NCI-H526 (cell line): ENCODE results near the gene SRSF4.
"Not testable (repeated sequence)": the region's sequence is repeated elsewhere in the genome, so short reads cannot be mapped to it uniquely, and the experiment has no call there.

Source experiments
- DNase-seq, 2 experiments: peaks; one replicate each; lab custom pipeline; 2025; lab: John Stamatoyannopoulos, UW

The SRSF4 gene

DNA sequence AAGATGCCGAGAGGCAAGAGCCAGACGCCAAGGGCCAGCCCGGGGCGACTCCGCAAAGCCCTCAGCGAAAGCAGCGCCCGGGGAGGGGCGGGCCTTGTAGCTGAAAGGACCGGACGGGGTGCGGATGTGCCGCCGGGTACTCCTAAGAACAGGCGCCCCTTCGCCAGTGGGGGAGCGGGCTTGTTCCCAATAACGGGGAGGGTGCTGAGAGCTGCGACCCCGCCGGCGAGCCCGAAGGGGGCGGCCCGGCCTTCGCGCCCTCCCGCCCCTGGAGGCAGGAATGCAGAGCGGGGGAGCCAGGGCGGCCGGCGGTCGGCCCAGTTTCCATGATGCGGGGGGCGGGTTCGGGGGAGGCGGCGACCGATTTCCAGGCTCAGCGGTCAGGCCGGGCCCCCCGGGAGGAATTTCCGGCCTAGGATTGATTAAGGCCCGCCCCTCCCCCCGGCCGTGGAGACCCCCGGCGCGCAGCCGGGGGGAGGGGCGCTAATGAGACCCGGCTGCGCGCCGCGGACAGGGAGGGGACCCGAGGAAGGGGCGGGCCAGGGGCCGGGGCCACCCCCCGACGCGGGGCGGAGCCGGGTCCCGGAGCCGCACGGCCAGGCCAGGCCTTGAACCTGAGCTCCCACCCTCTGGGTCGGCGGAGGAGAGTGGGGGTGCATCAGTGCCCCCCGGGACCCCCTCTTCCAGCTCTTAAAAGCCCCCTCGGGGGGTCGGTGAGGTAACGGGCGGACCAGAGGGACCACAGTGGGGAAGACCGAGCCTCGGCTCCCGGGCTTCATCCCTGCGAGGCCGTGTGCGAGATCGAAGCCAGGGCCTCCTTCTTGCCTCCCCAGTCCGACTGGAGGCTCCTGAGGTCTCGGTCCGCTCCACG lies 57.1 kb downstream of the SRSF4 start:
- peak in 1 of 2 experiments; percentile 78 for DNase-seq

DNA sequence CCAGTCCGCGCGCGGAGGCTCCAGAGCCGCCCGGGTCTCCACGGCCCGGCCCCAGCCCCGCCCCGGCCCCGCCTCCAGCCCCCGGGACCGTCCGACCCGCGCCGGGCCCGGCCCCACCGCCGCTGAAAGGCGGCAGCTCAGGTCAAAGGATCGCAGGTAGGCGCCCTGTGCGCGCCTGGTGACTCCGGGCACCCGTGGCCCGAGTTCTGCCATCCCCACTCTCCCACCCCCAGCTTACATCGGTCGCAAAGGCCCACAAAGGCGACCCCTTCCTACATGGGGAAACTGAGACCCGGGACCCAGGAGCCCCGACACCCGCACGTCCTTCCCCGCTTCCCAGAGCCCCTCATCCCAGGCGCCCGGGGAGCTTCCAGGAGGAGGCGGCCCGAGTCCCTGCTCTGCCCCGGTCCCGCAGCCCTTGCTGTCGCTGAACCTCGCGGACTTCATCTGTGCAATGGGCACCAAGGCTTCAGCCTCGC lies 57.8 kb downstream of the SRSF4 start, which contains the start of gene TMEM200B:
Gene TMEM200B, minus strand, starts transcription at position 17 of the 479 bp plus-strand sequence. CDS start 2,075 bp downstream, outside the sequence.
- DNase-seq, result peak in 1 of 2 experiments; percentile 47

DNA sequence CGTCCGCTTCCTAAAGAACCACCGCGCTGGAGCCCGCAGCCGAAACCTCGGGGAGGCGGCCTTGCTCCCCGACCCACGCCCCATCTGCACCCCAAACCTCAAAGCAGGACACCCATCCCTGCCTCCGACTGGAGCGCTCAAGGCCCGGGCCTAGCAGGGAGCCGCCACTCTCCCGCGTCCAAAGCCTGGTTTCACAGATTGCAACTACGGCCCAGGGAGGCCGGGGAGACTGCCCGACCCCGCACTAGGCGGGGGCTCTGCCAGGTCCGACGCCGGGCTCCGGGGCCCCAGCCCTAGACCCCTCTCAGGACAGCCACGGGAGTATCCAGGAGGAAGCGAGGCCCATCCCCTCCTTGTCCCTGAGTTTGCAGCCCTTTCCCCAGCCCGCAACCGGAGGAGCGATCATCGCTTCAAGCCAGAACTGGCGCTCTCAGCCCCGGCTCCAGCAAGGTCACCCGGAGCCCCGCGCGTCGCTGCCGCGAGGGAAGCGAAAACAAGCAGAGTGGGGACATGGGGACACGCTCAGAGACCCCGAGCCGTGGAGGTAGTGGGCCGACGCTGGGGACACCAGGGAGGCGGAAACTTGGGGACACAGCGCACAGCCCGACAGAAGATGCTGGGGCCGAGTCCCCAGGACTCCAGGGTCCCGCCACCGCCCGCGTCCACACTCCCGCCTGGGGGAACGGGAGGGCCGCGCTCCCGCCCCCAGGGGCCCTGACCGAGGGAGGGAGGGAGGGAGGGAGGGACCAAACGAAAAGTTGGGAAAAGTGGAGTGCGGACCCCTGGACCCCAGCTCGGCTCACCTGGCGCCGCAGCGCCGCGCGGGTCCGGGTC lies 58.4 kb downstream of the SRSF4 start:
- peak in 1 of 2 experiments; percentile 64 for DNase-seq

- no peak for DNase-seq
These were observed 59.0 kb downstream of the SRSF4 start for GRCh38 chr1:29122682-29123052.

DNA sequence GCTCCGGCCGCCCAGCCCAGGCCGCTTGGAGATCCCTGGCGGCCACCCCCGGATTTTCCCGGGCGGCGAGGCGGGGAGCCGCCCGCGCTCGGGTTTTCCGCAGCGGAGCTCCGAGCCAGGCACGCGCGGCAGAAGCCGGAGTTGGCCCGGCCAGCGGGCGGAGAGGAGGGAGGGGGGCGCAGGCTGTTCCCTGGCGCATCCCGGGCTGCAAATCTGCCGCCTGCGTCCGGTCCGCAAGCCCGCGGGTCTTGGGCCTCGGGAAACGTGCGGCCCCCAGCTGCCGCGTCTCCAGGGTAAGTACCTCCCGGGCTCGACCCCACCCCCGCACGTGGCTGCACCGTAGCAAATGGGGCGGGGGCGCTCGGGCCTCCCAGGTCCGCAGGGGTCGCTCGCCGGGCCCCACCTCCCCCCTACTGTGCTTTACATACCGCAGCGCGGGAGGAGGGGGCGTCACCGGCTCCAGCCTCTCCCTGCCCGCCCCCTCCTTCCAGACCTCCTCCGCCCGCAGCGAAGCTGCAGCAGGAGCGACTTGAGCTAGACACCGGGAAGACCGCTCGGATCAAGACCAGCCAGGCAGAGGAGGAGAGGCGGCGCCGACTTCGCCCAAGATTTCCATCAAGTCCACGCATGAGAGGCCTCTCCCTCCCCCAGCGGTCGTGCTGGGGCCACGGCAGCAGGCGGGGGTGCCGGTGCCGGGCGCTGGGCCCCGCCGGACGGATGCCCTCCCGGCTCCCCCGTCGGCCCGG lies 59.6 kb downstream of the SRSF4 start:
- peak in 1 of 2 experiments; percentile 56 for DNase-seq

DNA sequence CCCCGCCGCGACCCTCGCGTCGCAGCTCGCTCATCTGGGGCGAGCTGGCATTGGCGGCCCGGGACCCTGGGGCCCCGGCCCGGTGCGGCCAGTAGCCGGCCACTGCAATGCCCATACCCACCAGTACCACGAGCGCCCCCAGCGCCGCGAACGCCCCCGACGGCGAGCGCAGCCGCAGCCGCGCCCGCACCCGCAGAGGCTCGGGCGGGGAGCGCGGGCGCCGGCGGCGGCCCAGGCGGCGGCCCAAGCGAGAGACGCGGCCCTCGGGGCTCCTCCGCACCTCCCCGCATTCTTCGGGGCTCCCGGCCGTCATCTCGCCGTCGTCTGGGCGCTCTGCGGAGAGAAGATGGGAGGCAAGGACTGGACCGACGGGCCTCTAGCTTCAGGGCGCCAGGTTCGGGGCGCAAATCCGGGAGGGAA lies 60.2 kb downstream of the SRSF4 start:
- DNase-seq, result peak in 1 of 2 experiments; percentile 56

GRCh38 chr1:29120947-29121485 lies 60.7 kb downstream of the SRSF4 start:
- peak in 1 of 2 experiments; percentile 73 for DNase-seq

DNA sequence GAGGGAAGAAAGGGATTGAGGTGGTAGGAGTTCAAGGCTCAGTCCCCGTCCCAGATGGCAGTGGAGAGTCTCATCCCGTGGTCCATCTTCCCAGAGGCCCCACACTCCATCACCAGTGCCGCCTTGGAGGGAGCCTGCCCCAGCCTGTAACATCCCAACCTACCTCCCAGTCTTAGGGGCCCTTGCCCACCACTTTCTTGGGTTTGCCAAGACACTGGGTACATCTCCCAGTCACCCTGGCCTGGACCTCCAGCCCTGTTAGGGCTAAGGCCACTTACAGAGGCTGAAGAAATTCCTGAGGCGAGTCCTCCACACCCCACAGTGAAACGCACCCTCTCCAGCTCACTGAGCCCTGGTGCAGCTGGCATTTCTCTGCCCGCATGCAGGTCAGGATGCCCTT lies 61.3 kb downstream of the SRSF4 start:
- no peak for DNase-seq

DNA sequence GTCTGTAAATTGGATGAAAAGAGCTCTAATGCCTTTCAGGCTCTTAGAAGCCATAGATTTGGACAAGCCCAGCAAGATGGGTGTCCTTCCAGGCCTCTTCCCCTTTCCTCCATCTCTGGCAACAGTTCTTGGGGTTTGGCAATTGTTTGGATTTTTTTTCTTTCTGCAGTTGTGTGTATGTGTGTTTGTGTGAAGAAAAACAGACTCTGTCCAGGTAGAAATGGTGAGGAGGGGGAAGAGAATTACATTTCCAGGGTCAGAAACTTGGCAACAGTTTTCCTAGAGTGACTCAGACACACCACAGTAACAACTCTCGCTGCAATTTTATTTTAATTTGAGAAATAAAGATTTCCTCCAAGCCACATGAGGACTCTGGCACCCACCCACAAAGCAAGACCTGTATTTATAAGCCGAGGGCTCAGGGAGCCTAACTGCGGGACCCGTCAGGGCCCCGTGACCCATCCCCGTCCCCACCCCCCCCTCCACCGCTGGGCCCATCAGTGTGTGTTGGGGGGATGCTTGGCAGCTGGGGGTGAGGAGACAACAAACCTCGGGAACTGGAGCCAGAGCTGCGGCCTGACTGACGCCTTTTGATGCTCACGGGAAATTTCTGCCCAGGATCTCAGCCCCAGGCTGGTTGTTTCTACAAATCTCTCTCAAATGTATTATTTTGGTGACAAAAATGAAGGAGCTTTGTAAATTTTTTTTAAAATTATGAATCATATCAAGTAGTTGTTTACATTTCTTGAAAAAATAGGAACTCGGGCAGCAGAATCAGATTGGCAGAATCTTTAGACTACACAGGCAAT lies 62.4 kb downstream of the SRSF4 start:
- DNase-seq, result no peak

GRCh38 chr1:29117381-29117780 lies 64.3 kb downstream of the SRSF4 start:
- DNase-seq, result no peak

DNA sequence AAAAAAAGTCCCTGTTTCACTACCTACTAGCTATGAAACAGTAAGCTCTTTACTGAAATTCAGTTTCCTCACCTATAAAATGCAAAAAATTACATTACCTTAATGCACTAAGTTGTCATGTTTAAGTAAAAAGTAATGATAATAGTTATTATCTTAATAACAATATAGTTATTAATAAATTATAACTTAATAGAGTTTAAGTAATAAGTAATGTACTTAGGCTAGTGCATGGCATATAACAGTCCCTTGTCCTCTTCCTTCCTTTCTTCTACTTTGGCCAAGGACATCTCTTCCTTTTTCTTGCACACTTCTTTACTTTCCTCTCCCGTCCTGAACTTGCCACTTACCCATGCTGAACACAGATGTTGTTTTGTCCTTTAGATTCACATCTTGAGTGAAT lies 67.0 kb downstream of the SRSF4 start:
- no peak for DNase-seq

DNA sequence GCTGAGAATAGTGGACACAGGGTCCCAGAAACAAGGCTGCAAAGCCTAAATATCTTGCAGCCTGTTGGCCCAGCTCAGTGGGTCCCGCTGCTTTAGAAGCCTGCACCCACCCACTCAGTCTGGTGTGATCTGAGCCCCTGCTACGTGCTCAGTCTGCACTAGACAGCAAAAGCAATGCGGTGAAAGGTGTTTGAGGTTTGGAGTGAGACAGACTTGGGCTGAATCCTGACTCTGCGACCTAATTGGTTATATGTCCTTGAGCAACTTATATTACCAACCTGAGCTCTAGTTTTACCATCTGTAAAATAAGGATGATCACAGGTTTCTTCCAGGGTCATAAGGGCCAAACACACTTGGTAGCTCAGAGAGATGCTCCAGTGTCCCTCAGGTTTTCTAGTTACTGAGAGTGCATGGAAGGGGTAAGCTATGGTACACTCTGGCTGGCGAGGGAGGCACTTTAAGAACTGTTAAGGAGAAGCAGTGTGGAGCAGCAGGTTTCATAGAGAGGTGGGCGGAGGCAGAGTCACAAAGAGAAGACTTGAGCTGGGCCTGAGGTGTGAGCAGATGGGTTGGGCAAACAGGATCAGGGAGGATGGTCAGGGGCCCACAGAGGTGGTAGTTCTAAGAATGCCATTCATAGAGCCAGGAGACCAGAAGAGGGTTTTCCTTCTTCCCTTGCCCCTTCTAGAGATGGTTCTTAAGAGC lies 68.1 kb downstream of the SRSF4 start:
- DNase-seq, result no peak

GRCh38 chr1:29112705-29113412 lies 68.8 kb downstream of the SRSF4 start:
- no peak for DNase-seq

- not testable (repeated sequence) for DNase-seq
These were observed 73.7 kb downstream of the SRSF4 start for GRCh38 chr1:29108041-29108440.

- DNase-seq, result no peak
These were observed 75.9 kb downstream of the SRSF4 start for GRCh38 chr1:29105822-29106221.

DNA sequence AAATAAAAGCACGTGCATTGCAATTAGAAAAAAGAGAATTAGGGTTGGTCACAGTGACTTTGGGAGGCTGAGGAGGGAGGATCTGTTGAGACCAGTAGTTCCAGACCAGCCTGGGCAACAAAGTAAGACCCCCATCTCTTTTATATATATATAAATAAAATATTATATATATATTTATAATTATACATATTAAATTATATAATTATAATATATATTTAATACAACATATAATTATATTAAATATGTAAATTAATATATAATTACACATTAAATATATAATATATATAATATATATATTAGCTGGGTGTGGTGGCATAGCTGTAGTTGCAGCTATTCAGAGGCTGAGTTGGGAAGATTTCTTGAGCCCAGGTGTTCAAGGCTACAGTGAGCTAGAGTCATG lies 81.2 kb downstream of the SRSF4 start:
- no peak for DNase-seq

DNA sequence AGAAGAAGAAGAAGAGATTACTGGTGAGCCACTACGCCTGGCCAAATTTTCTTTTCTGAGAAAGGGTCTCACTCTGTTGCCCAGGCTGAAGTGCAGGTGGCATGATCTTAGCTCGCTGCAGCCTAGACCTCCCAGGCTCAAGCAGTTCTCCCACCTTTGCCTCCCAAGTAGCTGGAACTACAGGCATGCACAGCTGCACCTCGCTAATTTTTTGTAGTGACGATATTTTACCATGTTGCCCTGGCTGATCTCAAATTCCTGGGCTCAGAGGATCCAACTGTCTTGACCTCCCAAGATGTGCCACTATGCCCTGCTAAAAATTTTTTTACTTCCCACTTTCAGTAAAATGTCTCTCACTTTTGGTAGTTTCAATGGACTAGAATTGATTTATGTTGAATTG lies 82.4 kb downstream of the SRSF4 start:
- no peak for DNase-seq
